Measurements from ENCODE around the gene SCGB1D2.

- TF ChIP-seq, protein P1, sequence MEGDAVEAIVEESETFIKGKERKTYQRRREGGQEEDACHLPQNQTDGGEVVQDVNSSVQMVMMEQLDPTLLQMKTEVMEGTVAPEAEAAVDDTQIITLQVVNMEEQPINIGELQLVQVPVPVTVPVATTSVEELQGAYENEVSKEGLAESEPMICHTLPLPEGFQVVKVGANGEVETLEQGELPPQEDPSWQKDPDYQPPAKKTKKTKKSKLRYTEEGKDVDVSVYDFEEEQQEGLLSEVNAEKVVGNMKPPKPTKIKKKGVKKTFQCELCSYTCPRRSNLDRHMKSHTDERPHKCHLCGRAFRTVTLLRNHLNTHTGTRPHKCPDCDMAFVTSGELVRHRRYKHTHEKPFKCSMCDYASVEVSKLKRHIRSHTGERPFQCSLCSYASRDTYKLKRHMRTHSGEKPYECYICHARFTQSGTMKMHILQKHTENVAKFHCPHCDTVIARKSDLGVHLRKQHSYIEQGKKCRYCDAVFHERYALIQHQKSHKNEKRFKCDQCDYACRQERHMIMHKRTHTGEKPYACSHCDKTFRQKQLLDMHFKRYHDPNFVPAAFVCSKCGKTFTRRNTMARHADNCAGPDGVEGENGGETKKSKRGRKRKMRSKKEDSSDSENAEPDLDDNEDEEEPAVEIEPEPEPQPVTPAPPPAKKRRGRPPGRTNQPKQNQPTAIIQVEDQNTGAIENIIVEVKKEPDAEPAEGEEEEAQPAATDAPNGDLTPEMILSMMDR (IDR thresholded peaks at IDR 0.05): no peak
- no peak for TF ChIP-seq POLR2A (IDR thresholded peaks at IDR 0.05)
These were observed 14.2 kb downstream of the SCGB1D2 start for GRCh38 chr11:62256281-62256680.
